Measurements from ENCODE around the gene KIR3DL3. TPM values are rescaled to one million over a fixed set of nuclear protein-coding genes. Genes with fewer than 3 reads are reported as not detected.
"Not testable (repeated sequence)": the region's sequence is repeated elsewhere in the genome, so short reads cannot be mapped to it uniquely, and the experiment has no call there.

KIR3DL3 gene
- total RNA-seq, 1 donor from 2014 or later, result not detected

DNA sequence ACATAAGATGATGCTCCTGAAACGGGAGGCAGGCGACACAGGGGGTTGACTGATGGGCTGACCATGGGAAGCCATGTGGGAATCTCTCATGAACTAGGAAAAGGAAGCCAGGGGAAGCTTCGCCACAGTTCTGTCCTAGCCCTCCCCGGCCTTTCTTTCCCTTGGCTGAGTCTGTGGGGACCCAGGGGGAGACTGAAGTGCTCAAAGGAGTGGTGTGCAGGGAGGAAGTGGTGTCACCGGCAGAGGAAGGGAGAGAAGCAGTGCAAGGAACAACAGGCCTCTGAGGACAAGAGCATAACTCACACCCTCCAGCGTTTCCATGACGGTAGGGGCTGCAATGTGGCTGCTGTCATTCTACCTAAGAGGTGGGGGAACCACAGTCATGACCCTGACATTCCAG, 1.1 kb downstream of the KIR3DL3 start:
- TF ChIP-seq, protein P1, sequence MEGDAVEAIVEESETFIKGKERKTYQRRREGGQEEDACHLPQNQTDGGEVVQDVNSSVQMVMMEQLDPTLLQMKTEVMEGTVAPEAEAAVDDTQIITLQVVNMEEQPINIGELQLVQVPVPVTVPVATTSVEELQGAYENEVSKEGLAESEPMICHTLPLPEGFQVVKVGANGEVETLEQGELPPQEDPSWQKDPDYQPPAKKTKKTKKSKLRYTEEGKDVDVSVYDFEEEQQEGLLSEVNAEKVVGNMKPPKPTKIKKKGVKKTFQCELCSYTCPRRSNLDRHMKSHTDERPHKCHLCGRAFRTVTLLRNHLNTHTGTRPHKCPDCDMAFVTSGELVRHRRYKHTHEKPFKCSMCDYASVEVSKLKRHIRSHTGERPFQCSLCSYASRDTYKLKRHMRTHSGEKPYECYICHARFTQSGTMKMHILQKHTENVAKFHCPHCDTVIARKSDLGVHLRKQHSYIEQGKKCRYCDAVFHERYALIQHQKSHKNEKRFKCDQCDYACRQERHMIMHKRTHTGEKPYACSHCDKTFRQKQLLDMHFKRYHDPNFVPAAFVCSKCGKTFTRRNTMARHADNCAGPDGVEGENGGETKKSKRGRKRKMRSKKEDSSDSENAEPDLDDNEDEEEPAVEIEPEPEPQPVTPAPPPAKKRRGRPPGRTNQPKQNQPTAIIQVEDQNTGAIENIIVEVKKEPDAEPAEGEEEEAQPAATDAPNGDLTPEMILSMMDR (IDR thresholded peaks at IDR 0.05; ENCODE audit: insufficient read depth, low read length, severe bottlenecking), result no peak
- Histone ChIP-seq H3K36me3 (ENCODE audit: control insufficient read depth, insufficient read depth, low read length) (no peaks in the 10 kb centered on the region), H3K27me3 (ENCODE audit: control insufficient read depth, insufficient read depth, low read length) (no peaks in the 10 kb centered on the region), H3K4me3 (ENCODE audit: low read depth, low read length) (no peak overlapping the region)
- DNase-seq (ENCODE audit: low read depth) (no peak), FAIRE-seq (no peak)

DNA sequence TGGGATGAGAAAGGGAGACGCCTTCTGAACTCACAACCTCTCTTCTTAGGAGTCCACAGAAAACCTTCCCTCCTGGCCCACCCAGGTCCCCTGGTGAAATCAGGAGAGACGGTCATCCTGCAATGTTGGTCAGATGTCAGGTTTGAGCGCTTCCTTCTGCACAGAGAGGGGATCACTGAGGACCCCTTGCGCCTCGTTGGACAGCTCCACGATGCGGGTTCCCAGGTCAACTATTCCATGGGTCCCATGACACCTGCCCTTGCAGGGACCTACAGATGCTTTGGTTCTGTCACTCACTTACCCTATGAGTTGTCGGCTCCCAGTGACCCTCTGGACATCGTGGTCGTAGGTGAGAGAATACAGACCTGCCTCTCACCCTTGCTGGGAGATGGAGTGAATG, 3.3 kb downstream of the KIR3DL3 start:
- no peak for DNase-seq (ENCODE audit: low read depth)
- Histone ChIP-seq H3K36me3 (ENCODE audit: control insufficient read depth, insufficient read depth, low read length) (no peaks in the 10 kb centered on the region), H3K27me3 (ENCODE audit: control insufficient read depth, insufficient read depth, low read length) (no peaks in the 10 kb centered on the region), H3K4me3 (ENCODE audit: low read depth, low read length) (no peak overlapping the region)
- peak; percentile 28 for FAIRE-seq
- TF ChIP-seq, protein P1 (IDR thresholded peaks at IDR 0.05; ENCODE audit: insufficient read depth, low read length, severe bottlenecking), result no peak

DNA sequence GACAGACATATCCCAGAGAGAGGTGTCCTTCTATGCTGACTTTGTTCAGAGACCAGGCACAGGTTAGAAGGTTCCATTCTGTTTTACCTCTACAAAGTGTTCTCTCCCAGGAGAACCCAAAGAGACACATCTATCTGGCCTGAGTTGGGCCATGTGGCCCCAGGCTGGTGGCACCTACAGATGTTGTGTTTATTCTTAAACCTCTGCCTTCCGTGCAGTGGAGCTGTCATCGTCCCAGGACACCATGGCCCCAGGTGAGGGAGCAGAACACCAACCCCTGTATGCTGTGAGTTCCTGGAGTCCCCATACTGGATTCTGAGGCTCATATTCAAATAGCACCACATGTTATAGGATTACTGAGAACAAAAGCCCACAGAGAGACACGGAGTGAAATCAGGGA, 3.9 kb downstream of the KIR3DL3 start:
- DNase-seq (ENCODE audit: low read depth), result no peak
- TF ChIP-seq, protein P1 (IDR thresholded peaks at IDR 0.05; ENCODE audit: insufficient read depth, low read length, severe bottlenecking), result no peak
- no peak for FAIRE-seq
- Histone ChIP-seq H3K36me3 (ENCODE audit: control insufficient read depth, insufficient read depth, low read length) (no peaks in the 10 kb centered on the region), H3K27me3 (ENCODE audit: control insufficient read depth, insufficient read depth, low read length) (no peaks in the 10 kb centered on the region), H3K4me3 (ENCODE audit: low read depth, low read length) (no peak overlapping the region)

DNA sequence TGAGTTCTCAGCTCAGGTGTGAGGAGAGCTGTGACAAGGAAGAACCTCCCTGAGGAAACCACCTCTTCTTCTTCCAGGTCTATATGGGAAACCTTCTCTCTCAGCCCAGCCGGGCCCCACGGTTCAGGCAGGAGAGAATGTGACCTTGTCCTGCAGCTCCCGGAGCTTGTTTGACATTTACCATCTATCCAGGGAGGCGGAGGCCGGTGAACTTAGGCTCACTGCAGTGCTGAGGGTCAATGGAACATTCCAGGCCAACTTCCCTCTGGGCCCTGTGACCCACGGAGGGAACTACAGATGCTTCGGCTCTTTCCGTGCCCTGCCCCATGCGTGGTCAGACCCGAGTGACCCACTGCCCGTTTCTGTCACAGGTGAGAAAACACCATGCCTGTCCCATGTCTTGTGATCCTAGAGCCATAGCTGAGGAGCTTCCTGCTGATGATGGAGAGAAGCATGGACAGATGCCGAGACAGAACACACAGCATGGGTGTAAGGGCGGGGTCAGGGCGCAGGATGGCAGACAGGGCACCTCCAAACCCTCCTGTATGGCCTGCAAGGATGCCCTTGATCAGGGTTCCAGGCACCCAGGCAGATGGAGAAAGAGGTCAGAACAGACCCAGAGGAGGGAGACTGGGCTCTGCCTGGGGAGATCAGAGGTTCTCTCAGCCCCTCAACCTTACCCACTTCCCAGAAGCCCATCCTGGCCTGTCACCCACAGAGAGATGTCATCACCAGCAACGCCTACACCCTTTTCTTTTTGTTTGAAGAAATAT, 5.4 kb downstream of the KIR3DL3 start:
- TF ChIP-seq, protein P1 (IDR thresholded peaks at IDR 0.05; ENCODE audit: insufficient read depth, low read length, severe bottlenecking), result no peak
- FAIRE-seq, result no peak
- no peaks in the 10 kb centered on the region for H3K27me3 ChIP-seq (ENCODE audit: control insufficient read depth, insufficient read depth, low read length)
- H3K4me3 ChIP-seq (ENCODE audit: low read depth, low read length), result no peak overlapping the region
- no peak for DNase-seq (ENCODE audit: low read depth)
- no peaks in the 10 kb centered on the region for H3K36me3 ChIP-seq (ENCODE audit: control insufficient read depth, insufficient read depth, low read length)

DNA sequence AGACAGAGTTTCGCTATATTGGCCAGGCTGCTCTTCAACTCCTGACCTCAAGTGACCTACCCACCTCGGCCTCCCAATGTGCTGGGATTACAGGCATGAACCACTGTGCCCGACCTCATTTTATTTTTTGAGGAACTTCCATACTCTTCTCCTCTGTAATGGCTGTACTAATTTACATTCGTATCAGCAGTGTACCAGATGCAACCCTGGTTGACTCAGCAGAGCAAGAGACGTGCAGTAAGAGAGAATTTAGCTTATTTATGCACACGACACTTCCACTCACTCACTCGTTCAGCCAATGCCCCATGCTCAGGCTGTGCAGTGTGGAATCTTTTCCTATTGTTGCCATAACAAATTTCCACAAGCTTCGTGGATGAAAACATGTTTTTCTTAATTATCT, 6.9 kb downstream of the KIR3DL3 start:
- no peaks in the 10 kb centered on the region for H3K27me3 ChIP-seq (ENCODE audit: control insufficient read depth, insufficient read depth, low read length)
- no peak for DNase-seq (ENCODE audit: low read depth)
- no peak for FAIRE-seq
- no peak overlapping the region for H3K4me3 ChIP-seq (ENCODE audit: low read depth, low read length)
- TF ChIP-seq, protein P1 (IDR thresholded peaks at IDR 0.05; ENCODE audit: insufficient read depth, low read length, severe bottlenecking), result no peak
- no peaks in the 10 kb centered on the region for H3K36me3 ChIP-seq (ENCODE audit: control insufficient read depth, insufficient read depth, low read length)

DNA sequence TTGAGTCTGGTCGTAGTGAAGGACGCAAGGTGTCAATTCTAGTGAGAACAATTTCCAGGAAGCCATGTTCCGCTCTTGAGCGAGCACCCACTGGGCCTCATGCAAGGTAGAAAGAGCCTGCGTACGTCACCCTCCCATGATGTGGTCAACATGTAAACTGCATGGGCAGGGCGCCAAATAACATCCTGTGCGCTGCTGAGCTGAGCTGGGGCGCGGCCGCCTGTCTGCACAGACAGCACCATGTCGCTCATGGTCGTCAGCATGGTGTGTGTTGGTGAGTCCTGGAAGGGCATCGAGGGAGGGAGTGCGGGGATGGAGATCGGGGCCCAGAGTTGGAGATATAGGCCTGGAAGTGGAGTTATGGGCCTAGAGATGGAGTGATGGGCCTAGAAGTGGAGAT, 14.1 kb downstream of the KIR3DL3 start, which contains the start of gene KIR2DL3:
Gene KIR2DL3 (plus strand): TSS at position 208 of the 400 bp plus-strand sequence. CDS start 33 bp downstream, at position 241.
- not testable (repeated sequence) for H3K4me3 ChIP-seq (ENCODE audit: low read depth, low read length); DNase-seq (ENCODE audit: low read depth); FAIRE-seq; H3K36me3 ChIP-seq (ENCODE audit: control insufficient read depth, insufficient read depth, low read length); H3K27me3 ChIP-seq (ENCODE audit: control insufficient read depth, insufficient read depth, low read length)
